Caco-2 (cell line): ENCODE data around the gene RTKN2. TPM values are rescaled to one million over a fixed set of nuclear protein-coding genes. Genes with fewer than 3 reads are reported as not detected.

ENCODE experiments used
- BruUV-seq: library from RNA; stranded (reverse); fragments of 400-500 nt; replicated peaks from 2 replicates; lab custom pipeline; 2021; lab: Mats Ljungman, UMichigan
- CTCF ChIA-PET: fragments of 300-600 bp; sonication (Branson Sonifier 250); formaldehyde crosslinking; loops from one replicate; lab custom pipeline; 2022; ENCODE audit warnings: antibody characterized with exemption; lab: Charles Lee
- POLR2A ChIA-PET: fragments of 300-600 bp; sonication (Branson Sonifier 250); formaldehyde crosslinking; loops from one replicate; lab custom pipeline; 2022; ENCODE audit warnings: antibody characterized with exemption; lab: Charles Lee
- DNase-seq, 2 experiments: peaks; one replicate each; pipeline versions ENCODE4 v3.0.0 to v3.0.0-alpha.2; 2020 to 2022
- H3K27me3 ChIP-seq: replicated peaks from 2 replicates; pipeline ENCODE4 v1.6.0; 2011; ENCODE audit warnings: low read length; ENCODE audit not compliant: control insufficient read depth, insufficient read depth
- H3K36me3 ChIP-seq: 2 replicates; pipeline ENCODE4 v1.5.1; 2011; ENCODE audit warnings: low read length; ENCODE audit not compliant: control insufficient read depth, insufficient read depth
- H3K4me1 ChIP-seq: fragments of 250-450 bp; sonication (Bioruptor Pico); 2 replicates; pipeline ENCODE4 v1.5.1; 2020; ENCODE audit warnings: mild to moderate bottlenecking
- H3K4me3 ChIP-seq: 2 replicates; pipeline ENCODE4 v1.5.1; 2011; ENCODE audit warnings: low read depth, mild to moderate bottlenecking, control low read depth, low read length
- H3K9me3 ChIP-seq: fragments of 250-450 bp; sonication (Bioruptor Pico); 2 replicates; pipeline ENCODE4 v1.5.1; 2020; ENCODE audit warnings: mild to moderate bottlenecking, moderate library complexity
- H3K27ac Mint-ChIP-seq: one replicate; pipeline ENCODE4 v1.8.0; 2022; ENCODE audit warnings: mixed read lengths; ENCODE audit not compliant: unreplicated experiment
- H3K27me3 Mint-ChIP-seq: one replicate; pipeline ENCODE4 v1.8.0; 2022; ENCODE audit warnings: mixed read lengths; ENCODE audit not compliant: insufficient read depth, unreplicated experiment
- H3K36me3 Mint-ChIP-seq: one replicate; pipeline ENCODE4 v1.8.0; 2022; ENCODE audit warnings: mild to moderate bottlenecking, mixed read lengths; ENCODE audit not compliant: insufficient read depth, unreplicated experiment
- H3K4me1 Mint-ChIP-seq: one replicate; pipeline ENCODE4 v1.8.0; 2022; ENCODE audit warnings: low read depth, mixed read lengths; ENCODE audit not compliant: unreplicated experiment
- H3K4me3 Mint-ChIP-seq: one replicate; pipeline ENCODE4 v1.8.0; 2022; ENCODE audit warnings: mild to moderate bottlenecking, moderate library complexity, mixed read lengths; ENCODE audit not compliant: unreplicated experiment
- H3K9me3 Mint-ChIP-seq: one replicate; pipeline ENCODE4 v1.8.0; 2022; ENCODE audit warnings: mixed read lengths; ENCODE audit not compliant: unreplicated experiment
- CTCF ChIP-seq, 2 experiments: fragments of 200-600 bp in 1 of 2; IDR thresholded peaks; 1 replicate in 1 of 2; 2 replicates in 1 of 2; pipeline versions ENCODE4 v1.5.1 to v1.8.0; 2011 to 2022; ENCODE audit warnings: antibody characterized with exemption in 1 of 2, control low read depth in 1 of 2, inconsistent platforms in 1 of 2, low read depth in 1 of 2, low read length in 1 of 2, mild to moderate bottlenecking in 1 of 2, moderate library complexity in 1 of 2; ENCODE audit not compliant: insufficient read depth in 1 of 2, severe bottlenecking in 1 of 2, unreplicated experiment in 1 of 2
- intact Hi-C: fragments of 100-400 bp; cut with micrococcal nuclease; formaldehyde crosslinking; loops from one replicate; pipeline ENCODE4 v1.10.0; 2022; ENCODE audit not compliant: unreplicated experiment
- total RNA-seq: library from RNA; stranded (reverse); gene quantifications from 2 replicates; pipeline ENCODE4 v1.2.3, GENCODE V29; 2022

The RTKN2 gene
- total RNA-seq, 1 experiment from 2014 or later = 37.1 TPM

- peaks cover 40% of the 10 kb centered on the region for H3K36me3 Mint-ChIP-seq
- H3K27me3 Mint-ChIP-seq = no peaks in the 10 kb centered on the region
- no peak overlapping the region for H3K4me3 Mint-ChIP-seq
- no peak for TF ChIP-seq CTCF (IDR thresholded peaks at IDR 0.05; ENCODE audit: insufficient read depth in 1 of 2, low read depth in 1 of 2, low read length in 1 of 2, severe bottlenecking in 1 of 2, unreplicated experiment in 1 of 2)
- BruUV-seq = no TSS peak
- no peak for DNase-seq
- H3K36me3 ChIP-seq = peaks cover 1% of the 10 kb centered on the region; the same call in 1 of the 2 replicates
- intact Hi-C loops = loop anchor here (10.0 kb wide), 1 partner anchor 555 kb away; the partner anchor contains the start of gene EGR2
- no peaks in the 10 kb centered on the region for H3K27me3 ChIP-seq
- H3K9me3 ChIP-seq = no peaks in the 10 kb centered on the region
- H3K4me1 ChIP-seq = peaks cover 10% of the 10 kb centered on the region
- ChIA-PET POLR2A (interaction anchor here (1.3 kb wide), 1 partner anchor 8 kb away, joined by 5 read pairs; the partner anchor contains the start of gene RTKN2), CTCF (no interaction called here)
- H3K27ac Mint-ChIP-seq = no peak overlapping the region
- no peaks in the 10 kb centered on the region for H3K9me3 Mint-ChIP-seq
- H3K4me1 Mint-ChIP-seq = peaks cover 8% of the 10 kb centered on the region
- no peak overlapping the region for H3K4me3 ChIP-seq
These were observed 8.6 kb downstream of the RTKN2 start for GRCh38 chr10:62259998-62260397.

GRCh38 chr10:62259456-62259855 is 9.2 kb downstream of the RTKN2 start:
- H3K27me3 ChIP-seq = no peaks in the 10 kb centered on the region
- H3K9me3 Mint-ChIP-seq = no peaks in the 10 kb centered on the region
- H3K36me3 ChIP-seq = peaks cover 1% of the 10 kb centered on the region; the same call in 1 of the 2 replicates
- H3K4me1 Mint-ChIP-seq = peaks cover 3% of the 10 kb centered on the region
- peaks cover 4% of the 10 kb centered on the region for H3K4me1 ChIP-seq
- CTCF ChIA-PET = interaction anchor here (0.5 kb wide), 1 partner anchor 21 kb away, joined by 3 read pairs; no protein-coding TSS in a partner anchor
- no peak overlapping the region for H3K27ac Mint-ChIP-seq
- no peak overlapping the region for H3K4me3 Mint-ChIP-seq
- peaks cover 38% of the 10 kb centered on the region for H3K36me3 Mint-ChIP-seq
- H3K9me3 ChIP-seq = no peaks in the 10 kb centered on the region
- TF ChIP-seq CTCF (IDR thresholded peaks at IDR 0.05; ENCODE audit: insufficient read depth in 1 of 2, low read depth in 1 of 2, low read length in 1 of 2, severe bottlenecking in 1 of 2, unreplicated experiment in 1 of 2) = no peak
- intact Hi-C loops = no loop called here
- POLR2A ChIA-PET = interaction anchor here (1.3 kb wide), 1 partner anchor 9 kb away, joined by 5 read pairs; the partner anchor contains the start of gene RTKN2
- no TSS peak for BruUV-seq
- H3K27me3 Mint-ChIP-seq = no peaks in the 10 kb centered on the region
- H3K4me3 ChIP-seq = no peak overlapping the region
- DNase-seq = no peak

GRCh38 chr10:62258926-62259325 is 9.7 kb downstream of the RTKN2 start:
- no TSS peak for BruUV-seq
- no peak for TF ChIP-seq CTCF (IDR thresholded peaks at IDR 0.05; ENCODE audit: insufficient read depth in 1 of 2, low read depth in 1 of 2, low read length in 1 of 2, severe bottlenecking in 1 of 2, unreplicated experiment in 1 of 2)
- H3K27me3 Mint-ChIP-seq = no peaks in the 10 kb centered on the region
- no peak overlapping the region for H3K27ac Mint-ChIP-seq
- no peaks in the 10 kb centered on the region for H3K9me3 Mint-ChIP-seq
- DNase-seq = no peak
- intact Hi-C loops = no loop called here
- H3K4me1 Mint-ChIP-seq = no peaks in the 10 kb centered on the region
- POLR2A ChIA-PET = no interaction called here
- no peaks in the 10 kb centered on the region for H3K9me3 ChIP-seq
- peaks cover 44% of the 10 kb centered on the region for H3K36me3 Mint-ChIP-seq
- CTCF ChIA-PET = interaction anchor here (0.5 kb wide), 1 partner anchor 20 kb away, joined by 3 read pairs; no protein-coding TSS in a partner anchor
- peaks cover 1% of the 10 kb centered on the region; the same call in 1 of the 2 replicates for H3K36me3 ChIP-seq
- no peaks in the 10 kb centered on the region for H3K4me1 ChIP-seq
- H3K4me3 ChIP-seq = no peak overlapping the region
- H3K27me3 ChIP-seq = no peaks in the 10 kb centered on the region
- H3K4me3 Mint-ChIP-seq = no peak overlapping the region
